GM23338 (cell line): ENCODE measurements around the gene SAMD7. TPM values are rescaled to one million over a fixed set of nuclear protein-coding genes. Genes with fewer than 3 reads are reported as not detected.

Experiments used
- EZH2 ChIP-seq: fragments of 200-600 bp; sonication (generic); IDR thresholded peaks from one replicate; pipeline ENCODE4 v1.8.0; 2017; ENCODE audit warnings: antibody characterized with exemption, mild to moderate bottlenecking, low read depth; ENCODE audit not compliant: unreplicated experiment
- POLR2AphosphoS5 ChIP-seq: IDR thresholded peaks from 2 replicates; pipeline ENCODE4 v1.6.1; 2016; ENCODE audit warnings: antibody characterized with exemption, low read depth
- REST ChIP-seq: IDR thresholded peaks from one replicate; pipeline ENCODE4 v1.6.1; 2018; ENCODE audit warnings: antibody characterized with exemption; ENCODE audit not compliant: unreplicated experiment
- STAT1 ChIP-seq: IDR thresholded peaks from one replicate; pipeline ENCODE4 v1.6.1; 2016; ENCODE audit warnings: antibody characterized with exemption; ENCODE audit not compliant: unreplicated experiment
- ZNF462 ChIP-seq: fragments of 250-450 bp; sonication (Bioruptor Pico); IDR thresholded peaks from 2 replicates; pipeline ENCODE4 v1.5.0; 2020; ENCODE audit warnings: mild to moderate bottlenecking, moderate library complexity
- polyA plus RNA-seq: library from polyadenylated mRNA; unstranded; fragments of >200 nt; fragmentation: Nextera tagmentation; extraction: Ambion mirVana; gene quantifications from 2 replicates; pipeline ENCODE4 v1.2.1, GENCODE V29; 2016
- total RNA-seq: library from RNA; depleted of rRNA; stranded (reverse); fragments of >200 nt; shearing (Covaris generic); gene quantifications from 2 replicates; pipeline ENCODE4 v1.2.3, GENCODE V29; 2014

Gene SAMD7
- total and polyA plus RNA-seq, 2 experiments from 2014 or later = not detected

GRCh38 chr3:169879013-169879557 lies 32.3 kb upstream of the SAMD7 start (continued):
- TF ChIP-seq REST (no peak), EZH2 (no peak), POLR2AphosphoS5 (no peak), ZNF462 (no peak), STAT1 (no peak)
